ENCODE measurements around the gene ZNF217.
"Not testable (repeated sequence)": the region's sequence is repeated elsewhere in the genome, so short reads cannot be mapped to it uniquely, and the experiment has no call there.

The ZNF217 gene

DNA sequence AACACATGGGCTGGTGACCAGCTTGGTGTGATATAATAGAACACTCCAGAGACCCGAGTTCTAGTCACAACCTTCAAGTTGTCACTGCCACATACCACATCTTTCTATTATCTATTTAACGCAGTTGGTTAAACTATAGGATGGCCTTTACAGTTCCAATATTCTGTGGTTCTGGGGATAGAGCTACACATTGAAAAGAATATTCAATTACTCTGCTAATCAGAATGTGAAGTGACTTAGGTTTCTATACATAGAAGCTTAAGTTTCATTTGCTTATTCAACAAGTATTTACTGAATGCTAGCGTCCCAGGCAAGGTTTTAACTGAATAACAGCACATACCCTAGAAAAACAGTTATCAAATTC is 9.1 kb downstream of the ZNF217 start:
- DNase-seq (ENCODE audit: low read depth in 2 of 2, low spot score in 1 of 2), result not testable (repeated sequence)

DNA sequence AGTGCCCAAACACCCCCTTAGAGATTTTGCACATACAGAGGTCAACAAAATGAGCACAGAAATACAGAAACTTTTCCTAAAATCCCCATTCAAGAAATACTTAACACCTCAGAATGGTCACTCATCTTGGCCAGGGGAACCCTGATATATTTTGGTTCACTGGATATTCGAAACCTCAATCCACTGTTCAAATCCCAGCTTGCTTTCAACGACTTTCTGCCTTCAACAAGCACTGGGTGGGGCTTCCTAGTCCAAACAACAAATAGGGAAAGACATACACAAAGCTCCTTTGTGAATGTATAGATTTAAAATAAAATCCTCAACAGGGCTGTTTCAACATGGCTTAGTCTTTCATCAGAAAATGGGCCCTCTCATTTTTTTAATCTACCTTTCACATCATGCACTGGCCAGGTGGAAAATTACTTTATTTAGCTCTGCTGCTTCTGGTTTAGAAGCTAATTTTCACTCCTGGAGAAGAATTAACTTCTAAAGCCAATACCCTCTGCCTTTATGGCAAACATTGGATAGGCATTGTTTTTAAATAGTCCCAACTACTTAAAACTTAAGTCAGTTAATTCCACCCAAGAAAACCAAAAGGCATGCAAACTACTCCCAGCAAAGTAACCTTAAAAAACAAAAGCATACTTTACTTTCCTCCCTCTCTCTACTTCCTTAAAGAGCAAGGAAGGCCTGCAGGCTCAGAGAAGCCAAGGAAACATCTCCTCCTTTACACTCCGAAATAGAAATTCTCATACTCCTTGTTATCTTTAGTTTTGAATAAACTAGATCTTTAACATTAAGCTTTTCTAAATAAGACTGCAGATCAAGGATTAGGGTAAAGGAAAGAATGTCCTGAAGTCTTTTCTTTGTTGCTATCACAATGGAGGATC is 9.7 kb downstream of the ZNF217 start:
- not testable (repeated sequence) for DNase-seq (ENCODE audit: low read depth in 2 of 2, low spot score in 1 of 2)

DNA sequence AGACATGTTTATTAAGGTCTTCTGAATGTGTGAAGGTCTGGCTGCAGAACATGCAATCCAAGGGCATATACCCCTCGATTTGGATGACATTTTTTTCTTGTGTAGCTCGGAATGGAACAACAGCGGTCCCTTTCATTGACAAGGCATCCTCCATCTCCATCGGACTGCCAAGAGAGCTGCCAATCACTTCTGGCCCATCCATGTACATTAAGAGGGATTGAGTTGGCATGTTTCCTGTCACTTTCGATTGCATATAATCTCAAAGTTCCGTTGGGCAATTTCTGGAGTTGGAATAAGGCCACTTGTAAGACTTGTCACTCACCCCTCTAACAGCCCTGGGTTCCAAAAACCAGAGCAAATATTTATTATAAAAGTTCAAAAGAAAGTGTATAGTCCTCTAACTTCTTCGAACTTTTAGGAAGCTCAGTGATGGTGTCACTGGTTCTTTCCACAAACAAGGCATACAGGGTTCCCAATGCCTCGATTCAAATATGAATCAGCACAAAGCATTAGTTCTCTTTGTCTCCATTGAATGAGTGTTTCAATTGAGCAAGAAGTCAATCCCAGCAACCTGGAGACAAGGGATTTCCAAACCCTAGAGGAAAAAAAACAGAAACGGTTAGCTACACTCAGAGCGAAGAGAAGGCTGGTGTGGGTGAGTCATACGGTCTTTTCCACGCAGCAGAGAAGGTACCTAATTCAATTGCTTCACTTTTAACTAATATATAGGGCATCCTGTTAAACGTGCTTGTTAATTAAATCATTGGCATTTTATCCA is 10.9 kb downstream of the ZNF217 start:
- no peak for DNase-seq (ENCODE audit: low read depth in 2 of 2, low spot score in 1 of 2)

DNA sequence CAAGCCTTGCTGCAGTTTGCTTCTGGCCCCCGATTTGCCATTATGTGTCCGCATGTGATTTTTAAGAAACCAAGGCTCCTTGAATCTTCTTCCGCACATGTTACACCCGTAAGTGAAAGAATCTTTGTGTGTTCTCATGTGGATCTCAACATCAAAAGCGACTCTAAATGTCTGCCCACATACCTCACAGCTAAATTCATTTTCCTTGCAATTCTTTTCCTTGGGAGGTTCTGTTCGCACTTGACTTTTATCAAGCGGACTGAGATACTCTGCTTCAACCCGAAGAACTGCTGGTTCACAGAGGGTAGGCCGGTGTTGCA is 11.4 kb downstream of the ZNF217 start:
- DNase-seq (ENCODE audit: low read depth in 2 of 2, low spot score in 1 of 2), result no peak

DNA sequence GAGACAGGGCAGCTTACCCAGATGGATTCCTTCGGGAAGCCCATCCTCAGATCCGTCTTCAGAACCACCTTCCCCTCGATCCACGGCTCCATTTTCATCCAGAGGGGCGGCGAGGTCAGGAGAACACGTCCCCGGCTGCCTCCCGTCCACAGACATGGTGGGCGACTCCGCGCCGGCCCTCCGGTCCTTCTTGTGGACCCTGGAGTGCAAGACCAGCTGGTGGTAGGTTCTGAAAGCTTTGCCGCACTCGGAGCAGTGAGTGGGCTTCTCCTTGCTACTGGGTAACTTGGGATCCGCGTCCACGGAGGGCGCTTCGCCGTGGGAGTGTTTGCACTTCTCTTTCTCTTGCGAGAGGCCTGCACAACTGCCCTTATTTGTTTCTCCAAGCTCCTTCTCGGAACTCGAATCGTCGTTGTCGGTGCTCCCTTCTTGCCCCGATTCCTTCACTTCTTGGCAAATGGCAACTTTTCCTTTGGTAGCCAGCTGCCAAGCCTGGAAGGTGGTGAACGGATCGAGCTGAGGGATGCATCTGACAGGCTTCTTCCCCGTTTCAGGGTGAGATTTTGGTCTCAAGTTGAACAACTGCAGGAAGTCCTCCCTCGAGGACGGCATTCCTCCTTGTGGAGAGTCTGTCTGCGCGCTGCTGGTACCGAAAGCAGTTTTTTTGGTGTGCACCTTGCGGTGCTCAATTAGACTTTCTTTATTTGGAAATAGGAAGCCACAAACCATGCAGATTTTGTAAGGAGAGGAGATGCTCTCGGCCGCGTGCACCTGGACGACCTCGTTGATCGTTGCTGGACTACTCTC is 12.0 kb downstream of the ZNF217 start:
- DNase-seq (ENCODE audit: low read depth in 2 of 2, low spot score in 1 of 2), result no peak

DNA sequence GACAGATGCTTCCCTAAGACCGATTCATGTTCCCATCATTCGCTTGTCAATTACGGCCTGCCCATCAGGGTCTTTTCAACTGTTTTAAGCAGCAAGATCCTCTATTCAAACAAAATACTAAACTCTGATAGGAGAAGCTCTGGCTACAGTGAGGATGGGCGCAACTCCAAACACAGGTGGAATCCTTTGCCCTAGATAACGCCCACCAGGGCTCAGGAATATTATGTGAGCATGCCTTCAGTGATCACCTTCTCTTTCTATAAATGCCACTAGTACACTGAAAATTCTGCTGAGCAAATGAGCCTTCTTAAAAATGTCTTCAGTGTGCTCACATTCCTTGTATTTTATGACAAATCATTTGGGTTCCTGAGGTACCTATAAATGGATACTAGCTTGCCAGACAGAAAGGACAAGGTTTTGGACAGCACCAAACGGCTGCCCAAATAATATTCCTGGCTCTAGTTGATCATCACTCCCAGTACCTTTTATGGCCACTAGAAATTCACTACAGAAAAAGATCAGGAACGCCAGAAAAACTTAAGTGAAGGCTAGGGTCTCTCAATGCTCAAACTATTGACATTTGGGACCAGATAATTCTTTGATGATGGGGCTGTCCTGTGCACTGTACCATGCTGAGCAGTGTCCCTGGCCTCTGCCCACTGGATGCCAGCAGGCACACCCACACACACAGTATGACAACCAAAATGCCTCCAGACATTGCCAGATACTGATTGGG is 13.1 kb downstream of the ZNF217 start:
- DNase-seq (ENCODE audit: low read depth in 2 of 2, low spot score in 1 of 2), result no peak

DNA sequence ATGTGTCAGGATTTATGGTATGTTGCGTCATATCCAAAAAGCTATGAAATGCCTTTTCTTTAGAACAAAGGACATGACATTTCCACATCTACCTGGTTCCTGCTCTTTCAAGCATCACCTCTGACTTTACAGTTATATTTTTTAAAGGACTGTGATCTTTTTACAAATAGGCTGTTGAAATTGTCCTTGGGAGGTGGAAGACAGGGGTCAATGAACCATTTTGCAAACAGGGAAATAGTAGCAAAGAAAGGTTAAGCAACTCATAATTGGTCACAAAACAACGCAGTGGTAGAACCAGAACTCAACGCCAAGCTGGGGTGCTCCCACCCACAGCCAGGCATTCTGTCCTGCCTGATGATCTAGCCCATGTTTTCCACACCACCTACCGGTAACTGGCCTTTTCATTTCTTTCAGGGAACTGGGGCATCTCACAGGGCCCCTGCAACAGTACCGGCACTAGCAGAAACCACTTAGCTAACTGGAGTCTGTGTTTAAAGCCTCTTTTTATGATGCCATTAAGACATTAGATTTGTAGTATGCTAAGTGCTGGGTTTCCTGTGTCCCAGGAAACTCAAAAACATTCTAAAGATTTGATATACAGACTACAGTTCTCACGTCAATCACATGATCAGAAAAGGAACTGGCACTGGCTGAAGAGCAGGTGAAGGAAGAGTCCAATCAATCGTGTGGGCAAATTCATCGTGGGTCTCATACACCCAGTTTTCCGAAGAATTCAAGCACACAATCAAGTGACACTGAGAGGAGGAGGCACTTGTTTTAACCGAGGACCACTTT is 13.9 kb downstream of the ZNF217 start:
- DNase-seq (ENCODE audit: low read depth in 2 of 2, low spot score in 1 of 2), result no peak

DNA sequence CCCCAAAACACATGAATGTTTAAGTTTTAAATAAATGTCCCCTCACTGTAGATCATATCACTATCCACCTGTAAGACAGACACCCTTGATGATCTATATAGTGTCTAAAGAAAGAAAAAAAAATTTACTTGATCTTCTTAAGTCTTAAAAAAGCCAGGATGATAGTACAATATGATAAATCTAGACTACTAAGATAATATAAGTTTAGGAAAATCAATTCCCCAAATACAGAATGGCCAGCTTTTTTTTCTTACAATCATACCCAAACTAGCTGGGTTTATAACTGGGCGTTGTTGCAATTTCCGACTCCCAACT is 14.4 kb downstream of the ZNF217 start:
- no peak for DNase-seq (ENCODE audit: low read depth in 2 of 2, low spot score in 1 of 2)

DNA sequence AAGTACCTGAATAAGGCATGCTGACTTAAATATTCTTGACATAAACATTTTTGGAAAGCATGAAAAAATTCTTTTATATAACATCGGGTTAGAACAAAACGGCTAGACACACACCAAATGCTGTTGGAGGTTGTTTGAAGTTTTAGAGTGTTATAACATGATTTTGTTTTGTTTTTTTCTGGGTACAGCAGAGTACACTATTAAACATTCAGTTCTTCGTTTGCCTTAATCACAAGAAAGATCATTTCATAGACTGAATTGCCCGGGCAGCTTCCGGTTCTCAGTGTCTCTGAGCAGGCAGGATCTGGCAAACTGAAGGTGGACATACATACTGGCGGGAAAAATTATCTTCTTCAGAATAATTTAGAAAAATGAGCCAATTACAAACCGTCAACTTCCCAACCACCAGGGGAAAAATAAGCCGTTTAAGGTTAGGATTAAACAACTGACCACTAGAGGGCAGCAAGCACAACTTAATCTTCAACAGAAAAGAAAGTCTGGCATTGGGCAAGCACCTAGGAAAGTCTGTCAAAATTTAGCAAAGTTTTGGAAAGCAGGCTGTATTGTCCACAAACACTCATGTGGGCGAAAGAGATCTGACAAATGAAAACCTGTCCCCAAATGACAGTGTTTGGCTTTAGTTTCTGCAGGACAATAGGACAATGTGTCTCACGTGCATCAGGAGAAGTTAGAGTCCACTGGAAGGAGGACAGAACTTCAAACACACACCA is 15.0 kb downstream of the ZNF217 start:
- DNase-seq (ENCODE audit: low read depth in 2 of 2, low spot score in 1 of 2), result no peak

DNA sequence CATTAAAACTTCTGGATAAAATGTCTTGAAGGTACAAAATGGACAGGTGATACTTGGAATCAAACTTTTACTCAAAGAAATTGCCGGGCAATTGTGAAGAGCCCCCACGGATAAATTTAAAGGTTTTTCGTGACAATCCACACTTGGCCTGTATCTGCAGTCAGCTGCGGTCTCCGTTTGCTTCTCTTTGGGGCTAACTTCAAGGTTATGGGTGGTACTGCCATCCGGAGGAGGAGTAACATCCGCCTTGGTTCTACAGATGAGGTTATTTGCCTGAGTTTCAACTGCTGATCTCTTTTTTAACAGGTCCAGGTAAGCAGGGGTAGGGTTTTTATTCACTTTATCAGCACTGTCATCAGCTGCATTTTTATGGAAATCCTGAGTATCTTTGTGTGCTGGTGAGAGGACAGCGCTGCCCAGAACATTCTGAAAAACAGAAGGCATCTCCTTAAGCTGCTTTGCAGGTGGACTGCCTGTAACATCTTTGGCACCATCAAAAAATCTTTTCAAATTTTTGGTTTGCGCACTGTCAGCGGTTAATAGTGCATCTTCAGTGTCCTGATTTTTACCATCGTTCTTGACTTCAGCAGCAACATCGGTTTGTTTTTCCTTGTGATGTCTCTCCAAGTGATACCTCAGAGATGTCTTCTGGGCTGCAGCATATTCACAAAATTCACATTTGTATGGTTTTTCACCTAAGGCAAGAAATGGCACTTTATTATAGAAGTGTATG is 16.9 kb downstream of the ZNF217 start:
- DNase-seq (ENCODE audit: low read depth in 2 of 2, low spot score in 1 of 2), result no peak

DNA sequence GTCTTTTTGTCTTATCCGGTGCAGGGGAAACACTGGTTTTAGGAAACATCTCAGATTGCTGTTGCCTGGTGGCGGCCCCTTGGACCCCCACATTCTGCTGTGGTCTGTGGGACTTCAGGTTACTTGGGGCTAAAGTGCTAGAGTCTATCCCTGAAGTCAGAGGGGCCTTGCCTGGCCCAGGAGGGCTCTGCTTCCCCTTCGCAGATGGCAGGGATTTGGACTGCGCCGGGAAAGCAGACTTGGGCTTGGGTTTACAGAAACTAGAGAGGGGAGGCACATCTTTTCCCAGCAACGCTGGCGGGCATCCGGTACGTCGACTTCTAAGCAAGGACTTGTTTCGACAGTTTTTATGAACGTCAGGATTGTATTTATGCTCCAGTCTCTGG is 17.5 kb downstream of the ZNF217 start:
- no peak for DNase-seq (ENCODE audit: low read depth in 2 of 2, low spot score in 1 of 2)

DNA sequence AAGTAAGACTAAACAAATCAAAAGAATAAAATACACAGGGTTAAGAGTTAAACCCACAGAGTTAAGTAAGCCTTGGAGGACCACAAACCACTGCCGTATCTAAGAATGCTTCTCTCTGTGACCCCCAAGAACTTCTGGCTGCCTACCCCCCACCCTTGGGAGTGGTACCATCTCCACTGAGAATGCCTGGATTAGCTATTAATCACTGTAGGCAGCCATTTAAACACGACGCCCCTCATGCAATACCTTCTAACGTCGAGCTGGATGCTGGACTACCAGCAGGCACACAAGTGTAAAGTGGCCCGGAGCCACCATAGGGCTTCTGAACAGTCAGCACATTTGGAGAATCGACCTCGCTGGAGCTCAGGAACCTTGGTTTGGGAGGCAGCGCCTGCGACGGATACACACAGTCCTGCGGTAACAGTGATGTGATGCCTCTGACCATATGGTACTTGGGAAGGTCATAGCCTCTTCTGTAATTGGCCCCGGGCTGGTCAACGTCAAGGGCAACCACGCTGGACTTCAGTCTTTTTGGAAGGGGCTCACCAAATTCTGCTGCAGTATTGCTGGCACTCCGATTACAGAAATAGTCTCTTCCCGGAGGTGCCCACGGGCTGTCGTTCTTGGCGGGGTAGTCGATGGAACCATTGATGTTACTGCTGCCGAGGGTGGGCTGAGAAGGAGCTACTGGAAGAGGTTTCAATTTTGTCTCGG is 18.0 kb downstream of the ZNF217 start:
- no peak for DNase-seq (ENCODE audit: low read depth in 2 of 2, low spot score in 1 of 2)

DNA sequence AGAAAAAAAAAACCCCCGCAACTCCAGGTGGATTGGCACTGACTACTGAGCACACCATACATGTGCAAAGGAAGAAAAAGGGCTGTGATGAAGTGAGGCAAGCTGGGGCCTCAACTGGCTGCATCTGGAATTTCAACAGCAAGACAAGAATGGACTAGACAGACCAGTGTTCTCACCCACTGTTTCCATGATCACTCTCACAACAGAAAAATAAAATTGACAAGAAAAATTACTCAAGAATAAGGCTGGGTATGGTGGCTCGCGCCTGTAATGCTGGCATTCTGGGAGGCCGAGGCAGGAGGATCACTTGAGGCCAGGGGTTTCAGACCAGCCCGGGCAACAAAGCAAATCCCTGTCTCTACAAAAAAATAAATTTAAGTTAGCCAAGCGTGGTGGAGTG is 18.8 kb downstream of the ZNF217 start:
- no peak for DNase-seq (ENCODE audit: low read depth in 2 of 2, low spot score in 1 of 2)

DNA sequence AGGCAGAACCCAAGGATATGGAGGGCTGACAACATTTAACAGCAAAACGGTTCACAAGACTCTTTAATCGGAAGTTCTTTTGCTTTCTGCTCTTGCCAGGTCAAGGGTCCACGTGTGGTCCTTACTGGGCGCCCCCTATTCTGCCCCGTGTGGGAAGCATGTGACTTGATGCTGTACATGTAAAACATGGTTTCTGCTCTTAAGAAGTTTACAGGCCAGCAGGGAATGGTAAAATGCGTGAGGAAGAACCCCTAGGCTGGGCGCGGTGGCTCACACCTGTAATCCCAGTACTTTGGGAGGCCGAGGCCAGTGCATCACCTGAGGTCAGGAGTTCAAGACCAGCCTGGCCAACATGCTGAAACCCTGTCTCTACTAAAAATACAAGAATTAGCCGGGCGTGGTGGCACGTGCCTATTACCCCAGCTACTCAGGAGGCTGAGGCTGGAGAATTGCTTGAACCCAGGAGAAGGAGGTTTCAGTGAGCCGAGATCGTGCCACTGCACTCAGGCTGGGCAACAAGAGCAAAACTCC is 19.3 kb downstream of the ZNF217 start:
- no peak for DNase-seq (ENCODE audit: low read depth in 2 of 2, low spot score in 1 of 2)

DNA sequence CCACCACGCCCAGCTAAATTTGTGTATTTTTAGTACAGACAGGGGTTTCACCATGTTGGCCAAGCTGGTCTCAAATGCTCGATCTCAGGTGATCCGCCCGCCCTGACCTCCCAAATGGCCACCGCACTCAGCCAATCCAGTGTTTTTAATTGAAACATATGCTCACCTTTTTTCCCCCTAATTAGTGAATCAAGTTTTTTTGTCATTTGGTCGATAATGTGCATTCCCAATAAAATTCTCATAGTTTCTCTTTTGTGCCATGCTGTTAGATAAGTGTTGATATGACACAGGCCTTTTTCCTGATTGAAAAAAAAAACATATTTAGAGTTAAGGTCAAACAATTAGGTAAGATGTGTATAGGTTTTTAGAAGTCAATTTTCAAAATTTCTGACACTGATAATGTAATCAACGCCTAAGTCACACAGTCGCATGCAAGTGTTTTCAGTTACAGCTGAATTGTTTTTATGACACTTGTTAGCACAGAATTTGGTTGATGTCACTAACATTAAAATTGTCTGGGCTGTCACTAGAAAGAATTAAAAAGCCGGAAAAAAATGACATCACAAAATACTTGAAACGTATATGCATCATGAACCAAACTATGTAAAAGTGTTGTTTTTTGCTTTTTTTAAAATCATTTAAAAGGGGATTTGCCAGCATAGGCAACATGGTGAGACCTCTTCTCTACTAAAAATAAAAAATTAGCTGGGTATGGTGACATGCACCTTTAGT is 21.9 kb downstream of the ZNF217 start:
- DNase-seq (ENCODE audit: low read depth in 2 of 2, low spot score in 1 of 2), result no peak

DNA sequence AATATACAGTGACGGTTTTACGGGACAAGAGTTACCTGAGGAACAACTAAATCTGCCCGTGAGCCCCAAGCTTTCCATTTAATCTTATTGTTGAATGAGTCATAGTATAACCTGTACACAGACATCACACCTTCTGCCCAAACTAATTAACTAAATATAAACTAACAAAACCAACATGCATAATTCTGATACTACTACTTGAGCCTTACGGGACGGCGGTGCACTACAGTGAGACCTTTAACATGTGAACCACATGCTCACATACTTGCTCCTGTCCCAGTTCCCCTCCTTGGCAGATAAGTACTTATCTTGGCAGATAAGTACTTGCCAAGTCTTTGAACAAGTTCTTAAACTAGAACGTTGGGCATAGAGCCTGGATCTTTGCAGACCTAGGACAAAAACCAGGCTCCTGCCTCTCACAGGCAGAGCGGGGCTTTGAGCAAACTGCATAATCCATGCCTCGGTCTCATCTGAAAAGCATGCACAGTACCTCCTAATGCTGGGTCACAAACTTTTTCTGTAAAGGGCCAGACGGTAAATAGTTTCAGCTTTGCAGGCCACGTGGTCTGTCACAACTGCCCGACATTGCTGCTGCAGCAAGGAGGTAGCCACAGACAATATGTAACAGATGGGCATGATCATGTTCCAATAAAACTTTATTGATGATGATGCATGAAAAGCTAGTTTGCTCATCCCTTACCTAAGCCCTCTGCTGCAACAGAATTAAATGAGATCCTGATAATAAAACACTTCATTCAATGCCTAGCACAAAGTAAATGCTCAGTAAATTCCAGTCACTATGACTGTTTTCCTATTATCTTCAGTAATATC is 23.0 kb downstream of the ZNF217 start:
- DNase-seq (ENCODE audit: low read depth in 2 of 2, low spot score in 1 of 2), result no peak
